HG03175 (cell line): Measurements from ENCODE around the gene MARF1.
A peak's percentile ranks its signal among the peaks of the same experiment; 100 is the strongest.
"Not testable (repeated sequence)": the region's sequence is repeated elsewhere in the genome, so short reads cannot be mapped to it uniquely, and the experiment has no call there.

Experiments
- ATAC-seq: cut with Tn5 transposase; IDR thresholded peaks from one replicate; pipeline ENCODE4 v1.9.1; 2021; ENCODE audit warnings: mild to moderate bottlenecking, moderate library complexity; ENCODE audit not compliant: unreplicated experiment

Gene MARF1, protein sequence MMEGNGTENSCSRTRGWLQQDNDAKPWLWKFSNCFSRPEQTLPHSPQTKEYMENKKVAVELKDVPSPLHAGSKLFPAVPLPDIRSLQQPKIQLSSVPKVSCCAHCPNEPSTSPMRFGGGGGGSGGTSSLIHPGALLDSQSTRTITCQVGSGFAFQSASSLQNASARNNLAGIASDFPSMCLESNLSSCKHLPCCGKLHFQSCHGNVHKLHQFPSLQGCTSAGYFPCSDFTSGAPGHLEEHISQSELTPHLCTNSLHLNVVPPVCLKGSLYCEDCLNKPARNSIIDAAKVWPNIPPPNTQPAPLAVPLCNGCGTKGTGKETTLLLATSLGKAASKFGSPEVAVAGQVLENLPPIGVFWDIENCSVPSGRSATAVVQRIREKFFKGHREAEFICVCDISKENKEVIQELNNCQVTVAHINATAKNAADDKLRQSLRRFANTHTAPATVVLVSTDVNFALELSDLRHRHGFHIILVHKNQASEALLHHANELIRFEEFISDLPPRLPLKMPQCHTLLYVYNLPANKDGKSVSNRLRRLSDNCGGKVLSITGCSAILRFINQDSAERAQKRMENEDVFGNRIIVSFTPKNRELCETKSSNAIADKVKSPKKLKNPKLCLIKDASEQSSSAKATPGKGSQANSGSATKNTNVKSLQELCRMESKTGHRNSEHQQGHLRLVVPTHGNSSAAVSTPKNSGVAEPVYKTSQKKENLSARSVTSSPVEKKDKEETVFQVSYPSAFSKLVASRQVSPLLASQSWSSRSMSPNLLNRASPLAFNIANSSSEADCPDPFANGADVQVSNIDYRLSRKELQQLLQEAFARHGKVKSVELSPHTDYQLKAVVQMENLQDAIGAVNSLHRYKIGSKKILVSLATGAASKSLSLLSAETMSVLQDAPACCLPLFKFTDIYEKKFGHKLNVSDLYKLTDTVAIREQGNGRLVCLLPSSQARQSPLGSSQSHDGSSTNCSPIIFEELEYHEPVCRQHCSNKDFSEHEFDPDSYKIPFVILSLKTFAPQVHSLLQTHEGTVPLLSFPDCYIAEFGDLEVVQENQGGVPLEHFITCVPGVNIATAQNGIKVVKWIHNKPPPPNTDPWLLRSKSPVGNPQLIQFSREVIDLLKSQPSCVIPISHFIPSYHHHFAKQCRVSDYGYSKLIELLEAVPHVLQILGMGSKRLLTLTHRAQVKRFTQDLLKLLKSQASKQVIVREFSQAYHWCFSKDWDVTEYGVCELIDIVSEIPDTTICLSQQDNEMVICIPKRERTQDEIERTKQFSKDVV (N-terminal part only)

GRCh38 chr16:15643048-15643945 lies at the start of gene MARF1:
Gene MARF1, minus strand, starts transcription at chr16:15643154. Its CDS starts 3,921 bp downstream, at chr16:15639233.
- ATAC-seq = peak; percentile 50

- not testable (repeated sequence) for ATAC-seq
Measured at GRCh38 chr16:15692508-15692907, 49.6 kb upstream of the MARF1 start.

DNA sequence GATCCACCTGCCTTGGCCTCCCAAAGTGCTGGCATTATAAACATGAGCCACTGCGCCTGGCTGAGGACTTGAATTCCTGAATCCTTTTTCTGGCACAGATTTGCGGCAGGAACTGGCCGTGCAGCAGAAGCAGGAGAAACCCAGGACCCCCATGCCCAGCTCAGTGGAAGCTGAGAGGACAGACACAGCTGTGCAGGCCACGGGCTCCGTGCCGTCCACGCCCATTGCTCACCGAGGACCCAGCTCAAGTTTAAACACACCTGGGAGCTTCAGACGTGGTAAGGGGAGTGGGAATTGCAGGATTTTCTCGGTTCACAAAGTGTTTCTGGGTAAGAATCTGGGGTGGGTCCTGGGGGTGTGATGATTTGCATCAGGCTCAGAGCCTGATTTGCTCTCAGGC lies 48.1 kb upstream of the MARF1 start:
- no peak for ATAC-seq

DNA sequence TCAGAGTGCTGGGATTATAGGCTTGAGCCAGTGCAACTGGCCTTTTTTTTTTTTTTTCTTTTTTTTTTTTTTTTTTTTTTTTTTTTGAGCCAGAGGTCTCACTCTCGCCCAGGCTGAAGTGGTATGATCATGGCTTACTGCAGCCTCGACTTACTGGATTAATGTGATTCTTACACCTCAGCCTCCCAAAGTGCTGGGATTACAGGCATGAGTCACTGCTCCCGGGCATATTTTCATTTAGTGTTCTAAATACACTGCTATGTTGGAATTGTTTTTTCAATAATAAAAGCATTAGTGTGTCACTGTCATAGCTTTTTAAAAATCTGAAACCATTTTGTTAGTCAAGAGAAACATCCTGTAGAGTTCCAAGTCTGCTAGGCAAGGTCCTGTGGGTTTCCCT lies 47.3 kb upstream of the MARF1 start:
- no peak for ATAC-seq

- ATAC-seq = no peak
Measured at GRCh38 chr16:15689290-15689689, 46.3 kb upstream of the MARF1 start.

GRCh38 chr16:15686287-15686686 lies 43.3 kb upstream of the MARF1 start:
- no peak for ATAC-seq

DNA sequence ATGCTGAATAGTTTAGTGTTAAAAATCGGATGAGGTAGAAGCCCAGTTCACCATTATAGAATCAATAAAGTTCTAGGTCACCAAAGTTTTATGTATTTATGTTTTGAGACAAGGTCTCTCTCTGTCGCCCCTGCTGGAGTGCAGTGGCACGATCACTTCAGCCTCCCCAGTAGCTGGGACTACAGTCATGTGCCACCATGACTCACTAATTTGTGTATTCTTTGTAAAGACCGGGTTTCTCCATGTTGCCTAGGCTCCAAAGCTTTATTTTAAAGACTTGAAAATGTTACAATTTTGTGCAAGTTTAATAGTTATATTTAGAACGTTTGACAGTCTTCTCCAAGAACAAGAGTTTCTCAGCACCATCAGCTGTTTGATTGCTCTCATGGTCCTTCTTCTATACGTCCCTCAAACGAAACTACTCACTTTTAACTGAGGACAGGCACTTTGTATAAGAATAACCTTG lies 39.2 kb upstream of the MARF1 start:
- ATAC-seq = no peak

- no peak for ATAC-seq
Measured at GRCh38 chr16:15677447-15677846, 34.5 kb upstream of the MARF1 start.

- ATAC-seq = no peak
Measured at GRCh38 chr16:15676506-15676905, 33.6 kb upstream of the MARF1 start.

DNA sequence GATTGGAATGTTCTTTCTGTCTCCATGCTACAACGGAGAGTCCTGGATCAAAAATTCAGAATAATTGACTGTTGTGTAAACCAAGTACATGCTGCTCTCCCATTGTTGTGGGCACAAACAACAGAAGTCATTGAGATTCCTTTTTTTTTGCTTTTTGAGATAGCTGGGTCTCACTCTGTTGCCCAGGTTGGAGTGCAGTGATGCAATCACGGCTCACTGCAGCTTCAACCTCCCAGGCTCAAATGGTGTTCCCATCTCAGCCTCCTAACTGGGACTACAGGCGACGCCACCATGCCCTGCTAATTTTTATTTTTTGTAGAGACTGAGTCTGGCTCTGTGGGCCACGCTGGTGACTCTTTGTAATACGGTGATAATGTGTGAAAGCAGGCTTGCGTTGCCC lies 31.6 kb upstream of the MARF1 start:
- ATAC-seq = no peak

GRCh38 chr16:15672514-15673167 lies 29.7 kb upstream of the MARF1 start:
- ATAC-seq = no peak

GRCh38 chr16:15672127-15672513 lies 29.2 kb upstream of the MARF1 start:
- not testable (repeated sequence) for ATAC-seq

GRCh38 chr16:15671530-15672117 lies 28.7 kb upstream of the MARF1 start:
- ATAC-seq = no peak

- ATAC-seq = no peak
Measured at GRCh38 chr16:15667091-15667742, 24.3 kb upstream of the MARF1 start.

GRCh38 chr16:15665107-15665506 lies 22.2 kb upstream of the MARF1 start:
- ATAC-seq = no peak

- ATAC-seq = no peak
Measured at GRCh38 chr16:15660203-15660601, 17.2 kb upstream of the MARF1 start.

DNA sequence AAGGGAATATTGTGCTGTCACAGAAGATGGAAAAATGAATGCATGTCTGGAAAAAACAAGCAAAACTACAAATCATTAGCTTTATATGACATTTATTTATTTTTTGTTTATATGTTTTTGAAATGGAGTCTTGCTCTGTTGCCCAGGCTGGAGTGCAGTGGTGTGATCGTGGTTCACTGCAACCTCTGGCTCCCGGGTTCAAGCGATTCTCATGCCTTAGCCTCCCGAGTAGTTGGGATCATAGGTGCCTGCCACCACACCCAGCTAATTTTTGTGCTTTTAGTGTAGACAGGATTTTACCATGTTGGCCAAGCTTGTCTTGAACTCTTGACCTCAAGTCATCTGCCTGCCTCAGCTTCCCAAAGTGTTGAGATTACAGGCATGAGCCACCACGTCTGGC lies 15.6 kb upstream of the MARF1 start:
- no peak for ATAC-seq

DNA sequence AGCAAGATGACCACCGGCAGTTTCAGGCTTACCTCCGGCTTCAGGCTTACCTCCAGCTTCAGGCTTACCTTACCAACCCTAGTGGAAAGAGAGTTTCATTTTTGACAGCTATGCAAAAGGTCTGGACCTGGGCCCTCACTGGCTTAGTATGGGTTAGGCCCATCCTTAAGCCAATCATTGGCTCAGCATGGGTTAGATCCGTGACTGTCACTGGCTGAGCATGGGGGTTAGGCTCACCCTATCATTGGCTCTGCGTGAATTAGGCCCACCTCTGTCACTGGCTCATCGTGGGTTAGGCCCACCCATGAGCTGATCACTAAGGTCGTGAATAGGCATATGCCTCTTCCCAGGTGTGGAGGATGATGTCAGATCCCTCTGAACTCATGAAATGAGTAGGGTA lies 15.2 kb upstream of the MARF1 start:
- ATAC-seq = no peak

- ATAC-seq = not testable (repeated sequence)
Measured at GRCh38 chr16:15655561-15655960, 12.6 kb upstream of the MARF1 start.
